Gastrocnemius medialis (tissue), 4 donors: ENCODE measurements around the gene IL21R.

ENCODE experiments used
- POLR2A ChIP-seq, 2 donors: fragments of 450-650 bp; IDR thresholded peaks; one replicate each; pipeline ENCODE4 v1.6.1; 2017; ENCODE audit warnings: antibody characterized with exemption in 2 of 2, mild to moderate bottlenecking in 2 of 2, moderate library complexity in 2 of 2
- TF ChIP-seq, protein P1 (sequence below), 5 experiments: fragments of 450-650 bp in 3 of 5; fragments of 200-600 bp in 2 of 5; sonication (generic) in 2 of 5; IDR thresholded peaks in 4 of 5; conservative IDR thresholded peaks in 1 of 5; 1 replicate in 4 of 5; 2 replicates in 1 of 5; pipeline ENCODE4 v1.5.1; 2016 to 2019; ENCODE audit warnings: antibody characterized with exemption in 5 of 5, mild to moderate bottlenecking in 3 of 5, moderate library complexity in 3 of 5

DNA sequence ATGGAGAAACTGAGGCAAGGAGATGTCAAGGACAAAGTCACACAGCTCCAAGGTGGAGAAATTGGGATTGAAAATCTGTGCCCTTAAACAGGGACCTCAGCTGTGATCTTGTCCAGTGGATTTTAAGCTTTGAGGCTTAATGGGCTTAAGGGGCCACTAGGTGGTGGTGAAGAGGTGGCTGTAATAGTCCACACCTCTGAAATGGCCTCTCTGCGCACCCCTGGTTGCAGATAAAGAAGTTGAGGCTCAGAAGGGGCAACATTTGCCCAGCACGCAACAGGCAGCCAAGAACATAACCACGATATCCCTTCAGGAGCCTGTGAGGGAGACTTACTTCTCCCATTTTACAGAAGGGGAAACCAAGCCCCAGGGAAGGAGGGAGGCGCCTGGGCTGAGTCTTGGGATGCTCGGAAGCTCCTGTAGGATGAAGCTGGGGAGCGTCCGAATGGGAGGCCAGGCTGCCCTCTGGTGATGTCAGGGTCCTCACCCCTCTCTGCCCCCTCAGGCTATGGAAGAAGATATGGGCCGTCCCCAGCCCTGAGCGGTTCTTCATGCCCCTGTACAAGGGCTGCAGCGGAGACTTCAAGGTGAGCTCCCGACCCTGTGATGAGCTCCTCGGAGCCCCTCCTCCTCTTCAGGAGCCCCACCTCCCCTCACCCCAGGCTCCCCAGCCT is 43.7 kb downstream of the IL21R start:
- TF ChIP-seq, protein P1, sequence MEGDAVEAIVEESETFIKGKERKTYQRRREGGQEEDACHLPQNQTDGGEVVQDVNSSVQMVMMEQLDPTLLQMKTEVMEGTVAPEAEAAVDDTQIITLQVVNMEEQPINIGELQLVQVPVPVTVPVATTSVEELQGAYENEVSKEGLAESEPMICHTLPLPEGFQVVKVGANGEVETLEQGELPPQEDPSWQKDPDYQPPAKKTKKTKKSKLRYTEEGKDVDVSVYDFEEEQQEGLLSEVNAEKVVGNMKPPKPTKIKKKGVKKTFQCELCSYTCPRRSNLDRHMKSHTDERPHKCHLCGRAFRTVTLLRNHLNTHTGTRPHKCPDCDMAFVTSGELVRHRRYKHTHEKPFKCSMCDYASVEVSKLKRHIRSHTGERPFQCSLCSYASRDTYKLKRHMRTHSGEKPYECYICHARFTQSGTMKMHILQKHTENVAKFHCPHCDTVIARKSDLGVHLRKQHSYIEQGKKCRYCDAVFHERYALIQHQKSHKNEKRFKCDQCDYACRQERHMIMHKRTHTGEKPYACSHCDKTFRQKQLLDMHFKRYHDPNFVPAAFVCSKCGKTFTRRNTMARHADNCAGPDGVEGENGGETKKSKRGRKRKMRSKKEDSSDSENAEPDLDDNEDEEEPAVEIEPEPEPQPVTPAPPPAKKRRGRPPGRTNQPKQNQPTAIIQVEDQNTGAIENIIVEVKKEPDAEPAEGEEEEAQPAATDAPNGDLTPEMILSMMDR (IDR thresholded peaks at IDR 0.05 in 4 of 5, conservative IDR thresholded peaks at IDR 0.05 in 1 of 5), result no peak
- no peak for TF ChIP-seq POLR2A (IDR thresholded peaks at IDR 0.05)
